ENCODE results near the gene ALG5.

- TF ChIP-seq CTCF (IDR thresholded peaks at IDR 0.05) (no peak), POLR2A (IDR thresholded peaks at IDR 0.05) (no peak), POLR2AphosphoS5 (IDR thresholded peaks at IDR 0.05) (no peak), EP300 (IDR thresholded peaks at IDR 0.05) (no peak)
Measured at GRCh38 chr13:37010424-37010823, 11.3 kb upstream of the ALG5 start.
